ENCODE measurements around the gene KCNK15. TPM values are rescaled to one million over a fixed set of nuclear protein-coding genes. Genes with fewer than 3 reads are reported as not detected.

Gene KCNK15
- total and polyA plus RNA-seq, 4 donors: 0.48 to 2.6 (median 1.1) TPM

- Histone ChIP-seq H3K9me3 (ENCODE audit: control insufficient read depth in 4 of 4, insufficient read depth in 3 of 4, low read length in 3 of 4) (no peaks in the 10 kb centered on the region), H3K4me1 (ENCODE audit: control insufficient read depth in 5 of 5, insufficient read depth in 5 of 5, low read length in 5 of 5) (peaks cover 0 to 2% (median 0%) of the 10 kb centered on the region in 5 donors), H3K4me3 (no peak overlapping the region), H3K27me3 (ENCODE audit: control insufficient read depth in 3 of 3, insufficient read depth in 3 of 3, low read length in 2 of 3) (peaks cover 0 to 5% (median 0%) of the 10 kb centered on the region in 3 donors), H3K36me3 (ENCODE audit: control insufficient read depth in 4 of 4, insufficient read depth in 4 of 4, low read length in 4 of 4) (no peaks in the 10 kb centered on the region), H3K27ac (ENCODE audit: low read depth in 1 of 2, low read length in 1 of 2) (no peak overlapping the region), H3K9ac (ENCODE audit: insufficient read depth in 1 of 2, low read length in 2 of 2) (no peak overlapping the region)
- no peak for ATAC-seq (ENCODE audit: insufficient read depth, low FRiP score)
- no peak for DNase-seq
- 80 to 85% methylated on average over 8 of the region's 8 CpGs for WGBS, 2 donors
- TF ChIP-seq CTCF (IDR thresholded peaks at IDR 0.05; ENCODE audit: control extremely low read depth, extremely low read depth): no peak
Observed at GRCh38 chr20:44768256-44768655, 22.6 kb downstream of the KCNK15 start.

- no peaks in the 10 kb centered on the region for H3K4me1 ChIP-seq (ENCODE audit: control insufficient read depth in 5 of 5, insufficient read depth in 5 of 5, low read length in 5 of 5)
- WGBS, 2 donors: 62% methylated on average over 5 of the region's 5 CpGs
- H3K4me3 ChIP-seq: no peak overlapping the region
- H3K36me3 ChIP-seq (ENCODE audit: control insufficient read depth in 4 of 4, insufficient read depth in 4 of 4, low read length in 4 of 4): no peaks in the 10 kb centered on the region
- no peak for TF ChIP-seq CTCF (IDR thresholded peaks at IDR 0.05; ENCODE audit: control extremely low read depth, extremely low read depth)
- DNase-seq (no peak), ATAC-seq (ENCODE audit: insufficient read depth, low FRiP score) (no peak)
- no peak overlapping the region for H3K27ac ChIP-seq (ENCODE audit: low read depth in 1 of 2, low read length in 1 of 2)
- H3K9me3 ChIP-seq (ENCODE audit: control insufficient read depth in 4 of 4, insufficient read depth in 3 of 4, low read length in 3 of 4): no peaks in the 10 kb centered on the region
- H3K27me3 ChIP-seq (ENCODE audit: control insufficient read depth in 3 of 3, insufficient read depth in 3 of 3, low read length in 2 of 3): peaks cover 0 to 5% (median 0%) of the 10 kb centered on the region in 3 donors
- H3K9ac ChIP-seq (ENCODE audit: insufficient read depth in 1 of 2, low read length in 2 of 2): no peak overlapping the region
Observed at GRCh38 chr20:44768854-44769480, 23.3 kb downstream of the KCNK15 start.

GRCh38 chr20:44769481-44769863 is 23.8 kb downstream of the KCNK15 start:
- 60 to 62% methylated on average over 5 of the region's 5 CpGs for WGBS, 2 donors
- Histone ChIP-seq H3K4me3 (no peak overlapping the region), H3K27ac (ENCODE audit: low read depth in 1 of 2, low read length in 1 of 2) (no peak overlapping the region), H3K36me3 (ENCODE audit: control insufficient read depth in 4 of 4, insufficient read depth in 4 of 4, low read length in 4 of 4) (no peaks in the 10 kb centered on the region), H3K9ac (ENCODE audit: insufficient read depth in 1 of 2, low read length in 2 of 2) (no peak overlapping the region), H3K27me3 (ENCODE audit: control insufficient read depth in 3 of 3, insufficient read depth in 3 of 3, low read length in 2 of 3) (peaks cover 0 to 5% (median 0%) of the 10 kb centered on the region in 3 donors), H3K4me1 (ENCODE audit: control insufficient read depth in 5 of 5, insufficient read depth in 5 of 5, low read length in 5 of 5) (no peaks in the 10 kb centered on the region), H3K9me3 (ENCODE audit: control insufficient read depth in 4 of 4, insufficient read depth in 3 of 4, low read length in 3 of 4) (no peaks in the 10 kb centered on the region)
- ATAC-seq (ENCODE audit: insufficient read depth, low FRiP score) (no peak), DNase-seq (no peak)
- no peak for TF ChIP-seq CTCF (IDR thresholded peaks at IDR 0.05; ENCODE audit: control extremely low read depth, extremely low read depth)
